NCI-H748 treated with DMSO at 0.1 percent for 48 hours (cell line): ENCODE results near the gene IST1.

Experiments
- DNase-seq: peaks from one replicate; lab custom pipeline; 2025; lab: John Stamatoyannopoulos, UW

Gene IST1

GRCh38 chr16:71963125-71963875 is 68.0 kb downstream of the IST1 start:
- DNase-seq, result no peak

GRCh38 chr16:71965223-71965622 is 69.9 kb downstream of the IST1 start:
- no peak for DNase-seq

- DNase-seq, result no peak
These were observed 71.6 kb downstream of the IST1 start for GRCh38 chr16:71966932-71967331.

- DNase-seq, result no peak
These were observed 74.0 kb downstream of the IST1 start for GRCh38 chr16:71969353-71969752.

- DNase-seq, result no peak
These were observed 76.2 kb downstream of the IST1 start for GRCh38 chr16:71971571-71971970.

GRCh38 chr16:71972356-71972755 is 77.0 kb downstream of the IST1 start:
- DNase-seq, result no peak

GRCh38 chr16:71973001-71973400 is 77.7 kb downstream of the IST1 start:
- DNase-seq, result no peak

GRCh38 chr16:71974068-71974818 is 78.9 kb downstream of the IST1 start:
- DNase-seq, result no peak
